ENCODE results near the gene B4GALT7.

The B4GALT7 gene

DNA sequence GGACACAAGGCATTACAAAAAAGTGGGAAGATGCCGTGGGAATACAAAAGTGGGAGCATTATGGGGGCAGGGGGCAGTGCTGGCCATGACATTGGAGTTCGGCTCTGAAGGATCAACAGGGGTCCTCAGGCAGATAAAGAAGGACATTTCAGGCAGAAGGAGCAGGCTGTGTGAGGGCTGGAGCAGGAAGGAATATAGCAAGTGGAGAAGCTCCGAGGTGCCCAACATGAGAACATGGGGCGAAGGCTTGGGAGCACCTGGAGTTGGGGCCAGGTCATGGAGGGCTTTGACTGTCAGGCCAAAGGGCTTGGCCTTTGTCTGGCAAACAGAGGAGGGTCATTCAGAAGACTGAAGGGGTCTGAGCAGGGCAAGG, 2.5 kb downstream of the B4GALT7 start:
- Histone ChIP-seq H3K4me1 (ENCODE audit: control insufficient read depth, insufficient read depth, low read length) (peaks cover 6% of the 10 kb centered on the region), H3K27ac (ENCODE audit: insufficient read depth, low read depth, low read length, poor library complexity, severe bottlenecking) (no peak overlapping the region), H3K4me3 (ENCODE audit: insufficient read depth, low read depth, low read length) (no peak overlapping the region), H3K27me3 (ENCODE audit: control insufficient read depth, insufficient read depth, low read length, poor library complexity, severe bottlenecking) (peaks cover 12% of the 10 kb centered on the region), H3K36me3 (ENCODE audit: control insufficient read depth, insufficient read depth, low read length) (no peaks in the 10 kb centered on the region), H3K9me3 (ENCODE audit: control insufficient read depth, low read length) (no peaks in the 10 kb centered on the region)
- 91 to 92% methylated on average over 4 of the region's 4 CpGs for WGBS, 2 experiments

DNA sequence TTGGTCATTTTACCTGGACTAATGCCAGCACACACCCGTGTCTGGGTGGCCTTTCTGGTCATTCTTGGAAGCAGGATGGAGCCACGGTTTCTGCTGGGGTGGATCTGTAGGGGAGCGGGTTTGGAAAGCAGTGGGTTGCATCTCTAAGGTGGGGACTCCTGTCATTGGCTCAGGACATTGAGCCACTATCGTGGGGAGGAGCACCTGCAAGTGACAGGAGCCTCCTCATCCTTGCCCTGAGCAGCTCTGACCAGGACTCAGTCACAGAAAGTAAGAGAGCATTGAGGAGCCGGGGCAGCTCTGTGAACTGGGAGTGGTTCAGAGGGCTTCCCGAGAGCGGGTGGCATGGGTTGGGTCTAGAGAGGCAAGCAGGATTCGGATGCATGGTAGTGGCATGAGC, 3.7 kb downstream of the B4GALT7 start:
- Histone ChIP-seq H3K27ac (ENCODE audit: insufficient read depth, low read depth, low read length, poor library complexity, severe bottlenecking) (no peak overlapping the region), H3K4me3 (ENCODE audit: insufficient read depth, low read depth, low read length) (no peak overlapping the region), H3K9me3 (ENCODE audit: control insufficient read depth, low read length) (no peaks in the 10 kb centered on the region), H3K4me1 (ENCODE audit: control insufficient read depth, insufficient read depth, low read length) (peaks cover 12% of the 10 kb centered on the region), H3K27me3 (ENCODE audit: control insufficient read depth, insufficient read depth, low read length, poor library complexity, severe bottlenecking) (peaks cover 8% of the 10 kb centered on the region), H3K36me3 (ENCODE audit: control insufficient read depth, insufficient read depth, low read length) (no peaks in the 10 kb centered on the region)
- WGBS, 2 experiments: 92 to 93% methylated on average over 8 of the region's 8 CpGs

GRCh38 chr5:177604116-177604521, 4.2 kb downstream of the B4GALT7 start:
- Histone ChIP-seq H3K4me1 (ENCODE audit: control insufficient read depth, insufficient read depth, low read length) (peaks cover 12% of the 10 kb centered on the region), H3K4me3 (ENCODE audit: insufficient read depth, low read depth, low read length) (no peak overlapping the region)
- 93 to 95% methylated on average over 27 of the region's 27 CpGs for WGBS, 2 experiments

DNA sequence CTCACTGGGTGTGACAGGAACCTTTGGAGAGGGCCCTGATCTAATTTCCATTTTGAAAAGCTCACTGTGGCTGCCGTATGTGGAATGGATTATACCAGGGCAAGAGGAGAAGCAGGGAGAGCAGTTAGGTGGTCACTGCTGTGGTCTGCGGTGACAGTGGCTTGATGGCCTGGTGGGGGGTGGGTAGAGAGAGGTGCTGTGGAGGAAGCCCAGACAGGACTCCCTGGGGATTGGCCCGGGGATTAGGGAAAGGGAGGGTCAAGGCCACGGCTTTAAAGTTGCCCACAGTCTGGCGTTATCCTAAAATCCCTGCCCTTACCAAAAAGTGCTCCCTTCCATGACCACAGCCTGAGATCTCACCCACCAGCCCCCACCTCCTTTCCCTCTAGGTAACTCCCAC, 4.7 kb downstream of the B4GALT7 start:
- no peak overlapping the region for H3K4me3 ChIP-seq (ENCODE audit: insufficient read depth, low read depth, low read length)
- no peaks in the 10 kb centered on the region for H3K9me3 ChIP-seq (ENCODE audit: control insufficient read depth, low read length)
- no peak overlapping the region for H3K27ac ChIP-seq (ENCODE audit: insufficient read depth, low read depth, low read length, poor library complexity, severe bottlenecking)
- no peaks in the 10 kb centered on the region for H3K36me3 ChIP-seq (ENCODE audit: control insufficient read depth, insufficient read depth, low read length)
- H3K27me3 ChIP-seq (ENCODE audit: control insufficient read depth, insufficient read depth, low read length, poor library complexity, severe bottlenecking): no peaks in the 10 kb centered on the region
- peaks cover 12% of the 10 kb centered on the region for H3K4me1 ChIP-seq (ENCODE audit: control insufficient read depth, insufficient read depth, low read length)
- 94 to 95% methylated on average over 5 of the region's 5 CpGs for WGBS, 2 experiments

More at GRCh38 chr5:177604116-177604521, 4.2 kb downstream of the B4GALT7 start:
- Histone ChIP-seq H3K27me3 (ENCODE audit: control insufficient read depth, insufficient read depth, low read length, poor library complexity, severe bottlenecking) (peaks cover 5% of the 10 kb centered on the region), H3K27ac (ENCODE audit: insufficient read depth, low read depth, low read length, poor library complexity, severe bottlenecking) (no peak overlapping the region), H3K9me3 (ENCODE audit: control insufficient read depth, low read length) (no peaks in the 10 kb centered on the region), H3K36me3 (ENCODE audit: control insufficient read depth, insufficient read depth, low read length) (no peaks in the 10 kb centered on the region)

DNA sequence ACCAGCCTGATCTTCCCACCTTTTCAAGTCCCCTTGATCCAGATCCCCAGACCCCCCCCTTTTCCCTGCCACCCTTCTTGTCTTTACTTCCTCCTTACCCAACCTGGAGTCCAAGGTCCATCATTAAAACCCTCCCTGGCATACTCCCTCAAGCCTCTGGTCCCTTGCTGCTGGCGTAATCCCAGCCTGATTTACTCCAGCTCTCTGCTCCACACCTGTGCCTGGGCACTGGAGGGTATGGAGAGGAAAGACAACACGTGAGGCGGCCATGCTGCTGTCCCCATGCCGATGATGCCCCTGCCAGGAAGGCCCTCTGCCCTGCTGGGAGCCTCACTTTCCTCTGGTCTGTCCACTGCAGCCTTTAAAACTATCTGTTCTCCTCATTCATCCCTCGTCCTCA, 5.1 kb downstream of the B4GALT7 start:
- H3K4me3 ChIP-seq (ENCODE audit: insufficient read depth, low read depth, low read length): no peak overlapping the region
- peaks cover 12% of the 10 kb centered on the region for H3K4me1 ChIP-seq (ENCODE audit: control insufficient read depth, insufficient read depth, low read length)
- no peak overlapping the region for H3K27ac ChIP-seq (ENCODE audit: insufficient read depth, low read depth, low read length, poor library complexity, severe bottlenecking)
- 93 to 95% methylated on average over 5 of the region's 5 CpGs for WGBS, 2 experiments
- no peaks in the 10 kb centered on the region for H3K27me3 ChIP-seq (ENCODE audit: control insufficient read depth, insufficient read depth, low read length, poor library complexity, severe bottlenecking)
- no peaks in the 10 kb centered on the region for H3K9me3 ChIP-seq (ENCODE audit: control insufficient read depth, low read length)
- H3K36me3 ChIP-seq (ENCODE audit: control insufficient read depth, insufficient read depth, low read length): no peaks in the 10 kb centered on the region

DNA sequence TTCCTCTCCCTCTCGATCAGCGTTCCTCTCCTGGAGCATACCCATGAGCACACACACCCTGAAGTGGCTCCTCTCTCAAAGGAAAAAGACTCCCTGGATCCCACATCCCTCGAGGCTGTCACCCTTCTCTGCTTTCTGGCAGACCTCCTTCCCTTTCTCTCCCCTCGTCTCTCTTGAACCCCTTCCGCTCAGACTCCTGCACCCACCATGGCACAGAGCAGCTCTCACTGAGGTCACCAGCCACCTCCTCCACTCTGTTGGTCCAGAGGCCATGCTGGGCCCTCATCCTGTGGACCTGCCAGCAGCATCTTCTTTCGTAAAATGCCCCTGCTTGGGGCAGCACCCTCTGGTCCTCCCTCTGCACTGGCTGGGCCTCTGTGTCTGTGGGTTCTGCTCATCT, 5.7 kb downstream of the B4GALT7 start:
- Histone ChIP-seq H3K36me3 (ENCODE audit: control insufficient read depth, insufficient read depth, low read length) (no peaks in the 10 kb centered on the region), H3K4me1 (ENCODE audit: control insufficient read depth, insufficient read depth, low read length) (peaks cover 10% of the 10 kb centered on the region), H3K4me3 (ENCODE audit: insufficient read depth, low read depth, low read length) (no peak overlapping the region), H3K9me3 (ENCODE audit: control insufficient read depth, low read length) (no peaks in the 10 kb centered on the region), H3K27ac (ENCODE audit: insufficient read depth, low read depth, low read length, poor library complexity, severe bottlenecking) (no peak overlapping the region), H3K27me3 (ENCODE audit: control insufficient read depth, insufficient read depth, low read length, poor library complexity, severe bottlenecking) (no peaks in the 10 kb centered on the region)
- 91 to 93% methylated on average over 6 of the region's 6 CpGs for WGBS, 2 experiments

GRCh38 chr5:177606071-177607051, 6.4 kb downstream of the B4GALT7 start:
- Histone ChIP-seq H3K27ac (ENCODE audit: insufficient read depth, low read depth, low read length, poor library complexity, severe bottlenecking) (no peak overlapping the region), H3K27me3 (ENCODE audit: control insufficient read depth, insufficient read depth, low read length, poor library complexity, severe bottlenecking) (no peaks in the 10 kb centered on the region), H3K36me3 (ENCODE audit: control insufficient read depth, insufficient read depth, low read length) (no peaks in the 10 kb centered on the region), H3K4me3 (ENCODE audit: insufficient read depth, low read depth, low read length) (no peak overlapping the region), H3K9me3 (ENCODE audit: control insufficient read depth, low read length) (no peaks in the 10 kb centered on the region), H3K4me1 (ENCODE audit: control insufficient read depth, insufficient read depth, low read length) (peaks cover 8% of the 10 kb centered on the region)
- 89 to 90% methylated on average over 22 of the region's 22 CpGs for WGBS, 2 experiments

DNA sequence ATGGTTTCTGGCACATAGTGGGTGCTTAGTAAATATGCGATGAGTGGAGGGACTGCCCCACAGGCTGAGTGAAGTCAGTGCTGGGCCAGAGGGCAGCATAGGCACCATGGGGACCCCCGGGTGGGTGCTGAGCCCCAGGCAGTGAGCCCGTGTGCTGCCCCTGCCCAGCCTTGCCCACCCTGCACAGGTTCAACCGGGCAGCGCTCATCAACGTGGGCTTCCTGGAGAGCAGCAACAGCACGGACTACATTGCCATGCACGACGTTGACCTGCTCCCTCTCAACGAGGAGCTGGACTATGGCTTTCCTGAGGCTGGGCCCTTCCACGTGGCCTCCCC, 7.2 kb downstream of the B4GALT7 start:
- 67 to 76% methylated on average over 11 of the region's 11 CpGs for WGBS, 2 experiments
- no peak overlapping the region for H3K27ac ChIP-seq (ENCODE audit: insufficient read depth, low read depth, low read length, poor library complexity, severe bottlenecking)
- H3K4me1 ChIP-seq (ENCODE audit: control insufficient read depth, insufficient read depth, low read length): peaks cover 6% of the 10 kb centered on the region

DNA sequence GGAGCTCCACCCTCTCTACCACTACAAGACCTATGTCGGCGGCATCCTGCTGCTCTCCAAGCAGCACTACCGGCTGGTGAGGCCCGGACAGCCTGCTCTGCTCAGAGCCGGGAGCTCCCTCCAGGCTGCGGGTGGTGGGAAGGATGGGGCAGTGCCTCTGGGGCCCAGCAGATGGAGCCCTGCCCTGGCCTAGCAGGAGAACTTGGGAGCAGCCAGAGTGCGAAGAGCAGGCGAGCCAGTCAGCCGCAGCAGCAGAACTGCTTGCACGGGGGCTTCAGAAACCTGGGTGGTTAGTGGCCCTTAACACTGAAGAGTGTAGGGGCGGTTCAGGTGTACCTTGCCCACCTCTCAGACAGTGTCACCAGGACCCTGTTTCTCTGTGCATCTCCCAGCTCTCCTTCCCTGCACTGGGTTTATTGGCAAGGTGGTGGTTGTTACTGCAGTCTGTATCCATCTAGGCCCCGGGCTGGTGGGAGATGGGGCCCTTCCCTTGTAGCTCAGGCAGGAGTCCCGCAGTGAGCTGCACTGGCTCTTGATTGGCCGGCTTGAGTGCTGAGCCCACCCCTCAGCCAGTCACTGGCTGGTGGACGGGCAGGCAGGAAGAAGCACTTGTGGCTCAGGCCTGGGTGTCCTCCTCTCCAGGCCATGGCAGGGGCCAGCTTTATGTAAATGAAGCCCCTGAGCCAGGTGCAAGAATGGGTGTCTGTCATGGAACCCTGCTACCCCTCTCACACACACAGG, 7.7 kb downstream of the B4GALT7 start:
- H3K9me3 ChIP-seq (ENCODE audit: control insufficient read depth, low read length): no peaks in the 10 kb centered on the region
- H3K4me1 ChIP-seq (ENCODE audit: control insufficient read depth, insufficient read depth, low read length): peaks cover 6% of the 10 kb centered on the region
- 24% methylated on average over 15 of the region's 15 CpGs for WGBS, 2 experiments
- no peaks in the 10 kb centered on the region for H3K36me3 ChIP-seq (ENCODE audit: control insufficient read depth, insufficient read depth, low read length)
- no peak overlapping the region for H3K4me3 ChIP-seq (ENCODE audit: insufficient read depth, low read depth, low read length)
- H3K27ac ChIP-seq (ENCODE audit: insufficient read depth, low read depth, low read length, poor library complexity, severe bottlenecking): peak overlapping the region; percentile 39
- no peaks in the 10 kb centered on the region for H3K27me3 ChIP-seq (ENCODE audit: control insufficient read depth, insufficient read depth, low read length, poor library complexity, severe bottlenecking)

More for the DNA sequence above, 7.2 kb downstream of the B4GALT7 start:
- Histone ChIP-seq H3K36me3 (ENCODE audit: control insufficient read depth, insufficient read depth, low read length) (no peaks in the 10 kb centered on the region), H3K4me3 (ENCODE audit: insufficient read depth, low read depth, low read length) (no peak overlapping the region), H3K27me3 (ENCODE audit: control insufficient read depth, insufficient read depth, low read length, poor library complexity, severe bottlenecking) (no peaks in the 10 kb centered on the region), H3K9me3 (ENCODE audit: control insufficient read depth, low read length) (no peaks in the 10 kb centered on the region)

All from ectodermal cell (in vitro differentiated cells).